OCI-LY1 (cell line): ENCODE measurements around the gene BRD2.

Experiments
- EZH2 ChIP-seq: fragments of 200-600 bp; sonication (generic), shearing (Covaris generic); IDR thresholded peaks from 2 replicates; pipeline ENCODE4 v1.8.0; 2017; ENCODE audit warnings: borderline replicate concordance, mixed run types, mild to moderate bottlenecking, antibody characterized with exemption, low read length, moderate library complexity, mixed read lengths
- TF ChIP-seq, protein P1 (sequence below): fragments of 200-600 bp; sonication (generic), shearing (Covaris generic); IDR thresholded peaks from 2 replicates; pipeline ENCODE4 v1.5.1; 2017; ENCODE audit warnings: mild to moderate bottlenecking, antibody characterized with exemption, low read length, moderate library complexity, mixed read lengths

DNA sequence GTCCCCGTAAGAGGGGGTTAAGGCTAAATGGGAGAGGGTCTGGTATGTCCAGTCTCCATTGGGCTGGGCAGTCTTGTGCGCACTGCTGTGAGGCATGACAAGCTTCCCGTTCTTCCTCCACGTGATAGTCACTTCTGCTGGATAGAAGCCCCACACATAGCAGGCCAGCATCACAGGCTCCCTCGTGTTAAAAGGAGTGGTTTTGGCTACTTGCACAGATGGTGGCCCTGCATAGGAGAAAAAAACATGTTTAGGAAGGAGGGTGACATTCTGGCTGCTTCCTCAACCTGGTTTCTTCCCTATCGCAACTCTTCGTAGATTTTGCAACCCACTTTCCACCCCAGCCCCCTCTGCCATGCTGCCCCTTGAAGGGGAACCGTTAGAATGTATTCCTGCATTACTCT lies 31.2 kb upstream of the BRD2 start:
- TF ChIP-seq, protein P1, sequence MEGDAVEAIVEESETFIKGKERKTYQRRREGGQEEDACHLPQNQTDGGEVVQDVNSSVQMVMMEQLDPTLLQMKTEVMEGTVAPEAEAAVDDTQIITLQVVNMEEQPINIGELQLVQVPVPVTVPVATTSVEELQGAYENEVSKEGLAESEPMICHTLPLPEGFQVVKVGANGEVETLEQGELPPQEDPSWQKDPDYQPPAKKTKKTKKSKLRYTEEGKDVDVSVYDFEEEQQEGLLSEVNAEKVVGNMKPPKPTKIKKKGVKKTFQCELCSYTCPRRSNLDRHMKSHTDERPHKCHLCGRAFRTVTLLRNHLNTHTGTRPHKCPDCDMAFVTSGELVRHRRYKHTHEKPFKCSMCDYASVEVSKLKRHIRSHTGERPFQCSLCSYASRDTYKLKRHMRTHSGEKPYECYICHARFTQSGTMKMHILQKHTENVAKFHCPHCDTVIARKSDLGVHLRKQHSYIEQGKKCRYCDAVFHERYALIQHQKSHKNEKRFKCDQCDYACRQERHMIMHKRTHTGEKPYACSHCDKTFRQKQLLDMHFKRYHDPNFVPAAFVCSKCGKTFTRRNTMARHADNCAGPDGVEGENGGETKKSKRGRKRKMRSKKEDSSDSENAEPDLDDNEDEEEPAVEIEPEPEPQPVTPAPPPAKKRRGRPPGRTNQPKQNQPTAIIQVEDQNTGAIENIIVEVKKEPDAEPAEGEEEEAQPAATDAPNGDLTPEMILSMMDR = no peak
- no peak for TF ChIP-seq EZH2
